Tibial nerve (tissue), 3 donors: ENCODE data around the gene NCK2.

Experiments
- POLR2A ChIP-seq, 2 donors: fragments of 450-650 bp; IDR thresholded peaks; one replicate each; pipeline ENCODE4 v1.6.1; 2017; ENCODE audit warnings: antibody characterized with exemption in 2 of 2, mild to moderate bottlenecking in 2 of 2, moderate library complexity in 2 of 2
- TF ChIP-seq, protein P1 (sequence below), 5 experiments: fragments of 200-600 bp in 3 of 5; fragments of 450-650 bp in 2 of 5; sonication (generic) in 3 of 5; IDR thresholded peaks; one replicate each; pipeline ENCODE4 v1.5.1; 2016 to 2019; ENCODE audit warnings: antibody characterized with exemption in 5 of 5, mild to moderate bottlenecking in 3 of 5, moderate library complexity in 2 of 5

DNA sequence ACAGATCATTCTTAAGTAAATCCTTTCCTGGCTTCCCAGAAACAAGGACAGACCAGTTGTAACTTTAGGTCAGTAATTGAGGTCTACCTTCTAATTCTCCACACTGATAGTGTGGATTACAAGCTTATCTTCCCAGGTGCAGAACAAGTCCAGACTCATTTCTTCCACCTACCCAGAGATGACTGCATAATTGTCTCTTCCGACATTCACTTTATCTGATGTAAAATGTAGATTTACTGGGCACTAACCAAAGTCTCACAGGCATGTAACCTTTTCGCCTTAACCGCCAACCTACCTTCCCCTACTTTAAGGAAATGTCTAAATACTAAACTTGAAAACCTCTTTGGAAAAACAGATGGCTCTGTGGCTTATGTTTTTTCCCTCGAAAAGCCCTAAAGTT, 96.2 kb downstream of the NCK2 start:
- TF ChIP-seq, protein P1, sequence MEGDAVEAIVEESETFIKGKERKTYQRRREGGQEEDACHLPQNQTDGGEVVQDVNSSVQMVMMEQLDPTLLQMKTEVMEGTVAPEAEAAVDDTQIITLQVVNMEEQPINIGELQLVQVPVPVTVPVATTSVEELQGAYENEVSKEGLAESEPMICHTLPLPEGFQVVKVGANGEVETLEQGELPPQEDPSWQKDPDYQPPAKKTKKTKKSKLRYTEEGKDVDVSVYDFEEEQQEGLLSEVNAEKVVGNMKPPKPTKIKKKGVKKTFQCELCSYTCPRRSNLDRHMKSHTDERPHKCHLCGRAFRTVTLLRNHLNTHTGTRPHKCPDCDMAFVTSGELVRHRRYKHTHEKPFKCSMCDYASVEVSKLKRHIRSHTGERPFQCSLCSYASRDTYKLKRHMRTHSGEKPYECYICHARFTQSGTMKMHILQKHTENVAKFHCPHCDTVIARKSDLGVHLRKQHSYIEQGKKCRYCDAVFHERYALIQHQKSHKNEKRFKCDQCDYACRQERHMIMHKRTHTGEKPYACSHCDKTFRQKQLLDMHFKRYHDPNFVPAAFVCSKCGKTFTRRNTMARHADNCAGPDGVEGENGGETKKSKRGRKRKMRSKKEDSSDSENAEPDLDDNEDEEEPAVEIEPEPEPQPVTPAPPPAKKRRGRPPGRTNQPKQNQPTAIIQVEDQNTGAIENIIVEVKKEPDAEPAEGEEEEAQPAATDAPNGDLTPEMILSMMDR (IDR thresholded peaks at IDR 0.05), result no peak
- TF ChIP-seq POLR2A (IDR thresholded peaks at IDR 0.05), result no peak
